ENCODE measurements around the gene MEST. TPM values are rescaled to one million over a fixed set of nuclear protein-coding genes. Genes with fewer than 3 reads are reported as not detected.

The MEST gene
- total and polyA plus RNA-seq, 10 of the 15 experiments (the other 5 are each of a cell fraction or from before 2014, with no cell fraction given) = 1.0 to 18.2 (median 8.2) TPM

DNA sequence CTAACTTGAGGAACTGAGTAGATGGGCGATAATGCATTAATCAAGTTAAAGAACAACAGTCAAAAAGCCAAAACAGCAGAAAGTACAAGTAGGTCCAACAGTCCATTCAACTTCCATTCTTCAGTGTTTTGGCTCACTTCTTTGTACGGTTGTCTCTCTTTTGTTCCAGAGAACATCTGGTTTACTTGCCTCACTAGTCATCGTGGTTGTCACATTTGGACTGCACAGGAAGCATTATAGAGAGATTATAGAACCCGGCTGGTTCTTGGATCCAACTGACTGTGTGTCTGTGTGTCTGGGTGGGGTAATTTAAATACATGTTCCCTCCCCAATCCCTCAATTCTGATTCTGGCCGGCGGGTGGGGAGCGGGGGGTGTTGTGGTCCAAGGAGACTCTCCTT lies 49.3 kb upstream of the MEST start:
- Histone ChIP-seq H3K4me1 (ENCODE audit: control insufficient read depth, insufficient read depth, low read length) (peaks cover 11% of the 10 kb centered on the region), H2AFZ (ENCODE audit: control insufficient read depth, low read depth, low read length) (no peak overlapping the region), H4K20me1 (ENCODE audit: control insufficient read depth, insufficient read depth) (no peaks in the 10 kb centered on the region), H3K9me3 (replicated peaks; ENCODE audit: control insufficient read depth, insufficient read depth, low read length) (peaks cover 2% of the 10 kb centered on the region; the same call in 1 of the 3 replicates), H3K79me2 (ENCODE audit: control insufficient read depth, insufficient read depth, low read length) (peaks cover 3% of the 10 kb centered on the region), H3K9ac (ENCODE audit: control insufficient read depth, insufficient read depth, low read length) (no peak overlapping the region), H3K4me2 (ENCODE audit: control insufficient read depth, insufficient read depth) (no peak overlapping the region), H3K4me3 (no peak overlapping the region), H3K36me3 (ENCODE audit: control insufficient read depth in 2 of 2, insufficient read depth in 2 of 2, low read length in 1 of 2) (no peaks in the 10 kb centered on the region), H3K27ac (ENCODE audit: control insufficient read depth, insufficient read depth) (no peak overlapping the region), H3K27me3 (replicated peaks in 1 of 2; ENCODE audit: control insufficient read depth in 2 of 2, insufficient read depth in 2 of 2, low read length in 1 of 2) (no peaks in the 10 kb centered on the region)
- CTCF ChIA-PET = no interaction called here
- ATAC-seq = no peak
- POLR2A ChIA-PET = no interaction called here
- RAD21 ChIA-PET (ENCODE audit: unreplicated experiment) = no interaction called here
- no TSS peak for BruUV-seq (replicated peaks)
- peak; percentile 31 for FAIRE-seq
- intact Hi-C loops (cut with micrococcal nuclease; ENCODE audit: unreplicated experiment) (no loop called here), in situ Hi-C loops (cut with MboI) (no loop called here)
- DNase-seq (ENCODE audit: low read depth, low spot score) = no peak
- SMC1A ChIA-PET (ENCODE audit: uncharacterized antibody, unreplicated experiment) = no interaction called here
- WGBS (ENCODE audit: insufficient coverage, insufficient replicate concordance, low lambda C conversion rate, missing lambda C conversion rate) = 73% methylated on average over 7 of the region's 7 CpGs
- TF ChIP-seq, protein P1, sequence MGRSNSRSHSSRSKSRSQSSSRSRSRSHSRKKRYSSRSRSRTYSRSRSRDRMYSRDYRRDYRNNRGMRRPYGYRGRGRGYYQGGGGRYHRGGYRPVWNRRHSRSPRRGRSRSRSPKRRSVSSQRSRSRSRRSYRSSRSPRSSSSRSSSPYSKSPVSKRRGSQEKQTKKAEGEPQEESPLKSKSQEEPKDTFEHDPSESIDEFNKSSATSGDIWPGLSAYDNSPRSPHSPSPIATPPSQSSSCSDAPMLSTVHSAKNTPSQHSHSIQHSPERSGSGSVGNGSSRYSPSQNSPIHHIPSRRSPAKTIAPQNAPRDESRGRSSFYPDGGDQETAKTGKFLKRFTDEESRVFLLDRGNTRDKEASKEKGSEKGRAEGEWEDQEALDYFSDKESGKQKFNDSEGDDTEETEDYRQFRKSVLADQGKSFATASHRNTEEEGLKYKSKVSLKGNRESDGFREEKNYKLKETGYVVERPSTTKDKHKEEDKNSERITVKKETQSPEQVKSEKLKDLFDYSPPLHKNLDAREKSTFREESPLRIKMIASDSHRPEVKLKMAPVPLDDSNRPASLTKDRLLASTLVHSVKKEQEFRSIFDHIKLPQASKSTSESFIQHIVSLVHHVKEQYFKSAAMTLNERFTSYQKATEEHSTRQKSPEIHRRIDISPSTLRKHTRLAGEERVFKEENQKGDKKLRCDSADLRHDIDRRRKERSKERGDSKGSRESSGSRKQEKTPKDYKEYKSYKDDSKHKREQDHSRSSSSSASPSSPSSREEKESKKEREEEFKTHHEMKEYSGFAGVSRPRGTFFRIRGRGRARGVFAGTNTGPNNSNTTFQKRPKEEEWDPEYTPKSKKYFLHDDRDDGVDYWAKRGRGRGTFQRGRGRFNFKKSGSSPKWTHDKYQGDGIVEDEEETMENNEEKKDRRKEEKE (IDR thresholded peaks at IDR 0.05) = no peak
- TF ChIP-seq, protein P2, sequence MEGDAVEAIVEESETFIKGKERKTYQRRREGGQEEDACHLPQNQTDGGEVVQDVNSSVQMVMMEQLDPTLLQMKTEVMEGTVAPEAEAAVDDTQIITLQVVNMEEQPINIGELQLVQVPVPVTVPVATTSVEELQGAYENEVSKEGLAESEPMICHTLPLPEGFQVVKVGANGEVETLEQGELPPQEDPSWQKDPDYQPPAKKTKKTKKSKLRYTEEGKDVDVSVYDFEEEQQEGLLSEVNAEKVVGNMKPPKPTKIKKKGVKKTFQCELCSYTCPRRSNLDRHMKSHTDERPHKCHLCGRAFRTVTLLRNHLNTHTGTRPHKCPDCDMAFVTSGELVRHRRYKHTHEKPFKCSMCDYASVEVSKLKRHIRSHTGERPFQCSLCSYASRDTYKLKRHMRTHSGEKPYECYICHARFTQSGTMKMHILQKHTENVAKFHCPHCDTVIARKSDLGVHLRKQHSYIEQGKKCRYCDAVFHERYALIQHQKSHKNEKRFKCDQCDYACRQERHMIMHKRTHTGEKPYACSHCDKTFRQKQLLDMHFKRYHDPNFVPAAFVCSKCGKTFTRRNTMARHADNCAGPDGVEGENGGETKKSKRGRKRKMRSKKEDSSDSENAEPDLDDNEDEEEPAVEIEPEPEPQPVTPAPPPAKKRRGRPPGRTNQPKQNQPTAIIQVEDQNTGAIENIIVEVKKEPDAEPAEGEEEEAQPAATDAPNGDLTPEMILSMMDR (IDR thresholded peaks at IDR 0.05 in 2 of 3, conservative IDR thresholded peaks at IDR 0.05 in 1 of 3; ENCODE audit: control insufficient read depth in 2 of 3, extremely low read depth in 1 of 3, insufficient read depth in 1 of 3, low read depth in 3 of 3, low read length in 3 of 3) = no peak
- TF ChIP-seq RB1 (IDR thresholded peaks at IDR 0.05; ENCODE audit: borderline replicate concordance) = no peak
- TF ChIP-seq KDM1A (IDR thresholded peaks at IDR 0.05; ENCODE audit: borderline replicate concordance) = no peak
- no peak for TF ChIP-seq TCF12 (IDR thresholded peaks at IDR 0.05; ENCODE audit: low read depth, low read length)
- TF ChIP-seq, protein P3, sequence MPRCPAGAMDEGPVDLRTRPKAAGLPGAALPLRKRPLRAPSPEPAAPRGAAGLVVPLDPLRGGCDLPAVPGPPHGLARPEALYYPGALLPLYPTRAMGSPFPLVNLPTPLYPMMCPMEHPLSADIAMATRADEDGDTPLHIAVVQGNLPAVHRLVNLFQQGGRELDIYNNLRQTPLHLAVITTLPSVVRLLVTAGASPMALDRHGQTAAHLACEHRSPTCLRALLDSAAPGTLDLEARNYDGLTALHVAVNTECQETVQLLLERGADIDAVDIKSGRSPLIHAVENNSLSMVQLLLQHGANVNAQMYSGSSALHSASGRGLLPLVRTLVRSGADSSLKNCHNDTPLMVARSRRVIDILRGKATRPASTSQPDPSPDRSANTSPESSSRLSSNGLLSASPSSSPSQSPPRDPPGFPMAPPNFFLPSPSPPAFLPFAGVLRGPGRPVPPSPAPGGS (IDR thresholded peaks at IDR 0.05; ENCODE audit: borderline replicate concordance, insufficient read depth, low read depth, low read length, poor library complexity, severe bottlenecking) = no peak
- no peak for TF ChIP-seq ASH2L (IDR thresholded peaks at IDR 0.05; ENCODE audit: borderline replicate concordance, low read depth)
- TF ChIP-seq TCF7 (IDR thresholded peaks at IDR 0.05; ENCODE audit: borderline replicate concordance) = no peak
- TF ChIP-seq BCL11A (IDR thresholded peaks at IDR 0.05; ENCODE audit: low read depth, low read length) = no peak
- TF ChIP-seq SUPT20H (IDR thresholded peaks at IDR 0.05; ENCODE audit: borderline replicate concordance, control insufficient read depth, low read depth, low read length) = no peak
- TF ChIP-seq, protein P4, sequence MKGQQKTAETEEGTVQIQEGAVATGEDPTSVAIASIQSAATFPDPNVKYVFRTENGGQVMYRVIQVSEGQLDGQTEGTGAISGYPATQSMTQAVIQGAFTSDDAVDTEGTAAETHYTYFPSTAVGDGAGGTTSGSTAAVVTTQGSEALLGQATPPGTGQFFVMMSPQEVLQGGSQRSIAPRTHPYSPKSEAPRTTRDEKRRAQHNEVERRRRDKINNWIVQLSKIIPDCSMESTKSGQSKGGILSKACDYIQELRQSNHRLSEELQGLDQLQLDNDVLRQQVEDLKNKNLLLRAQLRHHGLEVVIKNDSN (IDR thresholded peaks at IDR 0.05; ENCODE audit: borderline replicate concordance, extremely low read length, insufficient read depth, low read depth, low read length) = no peak
- no peak for TF ChIP-seq LARP7 (IDR thresholded peaks at IDR 0.05)
- no peak for TF ChIP-seq FOS (IDR thresholded peaks at IDR 0.05; ENCODE audit: borderline replicate concordance, extremely low read depth, insufficient read length)
- TF ChIP-seq SP1 (IDR thresholded peaks at IDR 0.05; ENCODE audit: low read depth, low read length) = no peak
- TF ChIP-seq, protein P5, sequence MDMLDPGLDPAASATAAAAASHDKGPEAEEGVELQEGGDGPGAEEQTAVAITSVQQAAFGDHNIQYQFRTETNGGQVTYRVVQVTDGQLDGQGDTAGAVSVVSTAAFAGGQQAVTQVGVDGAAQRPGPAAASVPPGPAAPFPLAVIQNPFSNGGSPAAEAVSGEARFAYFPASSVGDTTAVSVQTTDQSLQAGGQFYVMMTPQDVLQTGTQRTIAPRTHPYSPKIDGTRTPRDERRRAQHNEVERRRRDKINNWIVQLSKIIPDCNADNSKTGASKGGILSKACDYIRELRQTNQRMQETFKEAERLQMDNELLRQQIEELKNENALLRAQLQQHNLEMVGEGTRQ (IDR thresholded peaks at IDR 0.05; ENCODE audit: borderline replicate concordance, low read depth, low read length) = no peak

Measured in GM12878 (cell line).